HCT116 (cell line): ENCODE measurements around the gene ZBTB20.

Experiments used
- EZH2 ChIP-seq: fragments of 200-600 bp; sonication (generic); IDR thresholded peaks from 2 replicates; pipeline ENCODE4 v1.6.1; 2017; ENCODE audit warnings: antibody characterized with exemption, mixed run types
- POLR2A ChIP-seq: IDR thresholded peaks from 2 replicates; pipeline ENCODE4 v1.7.0; 2011; ENCODE audit warnings: borderline replicate concordance; ENCODE audit not compliant: insufficient read depth, insufficient read length; ENCODE audit errors: extremely low read depth
- POLR2AphosphoS5 ChIP-seq: IDR thresholded peaks from 2 replicates; pipeline ENCODE4 v1.6.1; 2011; ENCODE audit warnings: mild to moderate bottlenecking, low read depth, low read length, moderate library complexity
- TF ChIP-seq, protein P1 (sequence below), 3 experiments: fragments of 200-600 bp in 1 of 3; sonication (generic) in 1 of 3; IDR thresholded peaks in 2 of 3; conservative IDR thresholded peaks in 1 of 3; 2 replicates each; pipeline ENCODE4 v1.5.1; 2012 to 2017; ENCODE audit warnings: low read depth in 2 of 3, low read length in 2 of 3, antibody characterized with exemption in 1 of 3, borderline replicate concordance in 1 of 3, control low read depth in 1 of 3, mild to moderate bottlenecking in 1 of 3, mixed read lengths in 1 of 3, mixed run types in 1 of 3, moderate library complexity in 1 of 3; ENCODE audit not compliant: insufficient read depth in 1 of 3
- TF ChIP-seq, protein P2 (sequence below): IDR thresholded peaks from 2 replicates; pipeline ENCODE4 v1.6.1; 2012; ENCODE audit warnings: low read depth

DNA sequence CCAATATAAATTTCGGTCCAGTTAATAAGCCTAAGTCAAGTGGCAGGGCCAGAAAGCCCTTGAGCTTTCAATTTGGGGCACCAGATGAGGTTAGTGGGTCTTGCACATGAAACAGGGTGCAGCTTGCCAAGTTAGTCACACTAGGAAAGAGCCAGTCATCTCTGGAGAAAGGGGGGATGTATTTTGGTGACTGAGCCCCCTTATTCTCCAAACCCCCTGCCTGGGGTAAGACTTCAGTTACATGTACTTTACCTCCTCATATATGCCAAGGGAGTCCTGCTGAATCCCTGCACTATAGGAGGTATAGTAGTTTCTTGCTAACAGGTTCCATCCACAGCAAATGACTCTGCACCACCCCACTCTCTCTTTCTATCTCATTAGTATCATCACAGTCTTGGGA is 790.6 kb downstream of the ZBTB20 start:
- TF ChIP-seq, protein P1, sequence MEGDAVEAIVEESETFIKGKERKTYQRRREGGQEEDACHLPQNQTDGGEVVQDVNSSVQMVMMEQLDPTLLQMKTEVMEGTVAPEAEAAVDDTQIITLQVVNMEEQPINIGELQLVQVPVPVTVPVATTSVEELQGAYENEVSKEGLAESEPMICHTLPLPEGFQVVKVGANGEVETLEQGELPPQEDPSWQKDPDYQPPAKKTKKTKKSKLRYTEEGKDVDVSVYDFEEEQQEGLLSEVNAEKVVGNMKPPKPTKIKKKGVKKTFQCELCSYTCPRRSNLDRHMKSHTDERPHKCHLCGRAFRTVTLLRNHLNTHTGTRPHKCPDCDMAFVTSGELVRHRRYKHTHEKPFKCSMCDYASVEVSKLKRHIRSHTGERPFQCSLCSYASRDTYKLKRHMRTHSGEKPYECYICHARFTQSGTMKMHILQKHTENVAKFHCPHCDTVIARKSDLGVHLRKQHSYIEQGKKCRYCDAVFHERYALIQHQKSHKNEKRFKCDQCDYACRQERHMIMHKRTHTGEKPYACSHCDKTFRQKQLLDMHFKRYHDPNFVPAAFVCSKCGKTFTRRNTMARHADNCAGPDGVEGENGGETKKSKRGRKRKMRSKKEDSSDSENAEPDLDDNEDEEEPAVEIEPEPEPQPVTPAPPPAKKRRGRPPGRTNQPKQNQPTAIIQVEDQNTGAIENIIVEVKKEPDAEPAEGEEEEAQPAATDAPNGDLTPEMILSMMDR (IDR thresholded peaks at IDR 0.05 in 2 of 3, conservative IDR thresholded peaks at IDR 0.05 in 1 of 3; ENCODE audit: borderline replicate concordance in 1 of 3, insufficient read depth in 1 of 3, low read depth in 2 of 3, low read length in 2 of 3): no peak
- TF ChIP-seq POLR2AphosphoS5 (no peak), POLR2A (no peak), EZH2 (no peak)
- TF ChIP-seq, protein P2, sequence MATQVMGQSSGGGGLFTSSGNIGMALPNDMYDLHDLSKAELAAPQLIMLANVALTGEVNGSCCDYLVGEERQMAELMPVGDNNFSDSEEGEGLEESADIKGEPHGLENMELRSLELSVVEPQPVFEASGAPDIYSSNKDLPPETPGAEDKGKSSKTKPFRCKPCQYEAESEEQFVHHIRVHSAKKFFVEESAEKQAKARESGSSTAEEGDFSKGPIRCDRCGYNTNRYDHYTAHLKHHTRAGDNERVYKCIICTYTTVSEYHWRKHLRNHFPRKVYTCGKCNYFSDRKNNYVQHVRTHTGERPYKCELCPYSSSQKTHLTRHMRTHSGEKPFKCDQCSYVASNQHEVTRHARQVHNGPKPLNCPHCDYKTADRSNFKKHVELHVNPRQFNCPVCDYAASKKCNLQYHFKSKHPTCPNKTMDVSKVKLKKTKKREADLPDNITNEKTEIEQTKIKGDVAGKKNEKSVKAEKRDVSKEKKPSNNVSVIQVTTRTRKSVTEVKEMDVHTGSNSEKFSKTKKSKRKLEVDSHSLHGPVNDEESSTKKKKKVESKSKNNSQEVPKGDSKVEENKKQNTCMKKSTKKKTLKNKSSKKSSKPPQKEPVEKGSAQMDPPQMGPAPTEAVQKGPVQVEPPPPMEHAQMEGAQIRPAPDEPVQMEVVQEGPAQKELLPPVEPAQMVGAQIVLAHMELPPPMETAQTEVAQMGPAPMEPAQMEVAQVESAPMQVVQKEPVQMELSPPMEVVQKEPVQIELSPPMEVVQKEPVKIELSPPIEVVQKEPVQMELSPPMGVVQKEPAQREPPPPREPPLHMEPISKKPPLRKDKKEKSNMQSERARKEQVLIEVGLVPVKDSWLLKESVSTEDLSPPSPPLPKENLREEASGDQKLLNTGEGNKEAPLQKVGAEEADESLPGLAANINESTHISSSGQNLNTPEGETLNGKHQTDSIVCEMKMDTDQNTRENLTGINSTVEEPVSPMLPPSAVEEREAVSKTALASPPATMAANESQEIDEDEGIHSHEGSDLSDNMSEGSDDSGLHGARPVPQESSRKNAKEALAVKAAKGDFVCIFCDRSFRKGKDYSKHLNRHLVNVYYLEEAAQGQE: no peak
